Measurements from ENCODE around the gene AKAP12. TPM values are rescaled to one million over a fixed set of nuclear protein-coding genes. Genes with fewer than 3 reads are reported as not detected.

The AKAP12 gene
- total RNA-seq, 3 donors from 2014 or later, result 40.7 to 368 (median 127) TPM

DNA sequence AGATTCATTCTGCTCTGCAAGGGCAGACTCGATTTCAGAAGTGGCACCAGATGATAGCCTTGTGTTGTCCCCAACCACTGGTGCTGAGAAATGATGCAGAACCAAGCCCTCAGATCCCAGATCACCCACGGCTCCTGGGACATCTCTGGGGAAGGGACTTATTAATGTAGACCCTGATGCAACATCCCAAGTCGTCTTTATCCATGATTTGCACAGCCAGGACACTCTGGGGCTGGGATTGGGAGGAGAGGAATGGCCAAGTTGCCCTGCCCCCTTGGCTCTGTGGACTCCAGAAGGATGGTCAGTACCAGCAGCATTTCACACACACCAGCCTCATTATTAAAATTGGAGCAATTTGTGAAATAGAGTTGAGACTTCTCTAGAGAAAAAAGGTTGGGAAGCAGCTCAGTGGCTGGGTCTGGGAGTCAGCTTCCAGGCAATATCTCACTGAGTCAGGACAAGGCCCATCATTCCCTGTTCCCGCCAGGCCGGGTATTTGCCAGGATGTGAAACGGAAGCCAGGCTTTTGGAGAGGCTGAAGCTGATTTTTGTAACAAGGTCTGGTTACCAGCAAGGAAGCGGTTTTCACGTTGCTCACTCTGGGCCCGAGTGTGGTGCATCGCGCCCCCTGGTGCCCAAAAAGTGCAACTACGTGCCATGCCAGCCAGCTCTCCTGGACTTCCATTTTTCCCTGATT, 84.2 kb downstream of the AKAP12 start:
- no peaks in the 10 kb centered on the region for H3K9me3 ChIP-seq
- H3K27ac ChIP-seq, result peak overlapping the region in 1 of 2 donors; percentile 69
- peaks cover 0 to 5% of the 10 kb centered on the region in 2 donors for H3K4me1 ChIP-seq
- intact Hi-C loops (cut with DNase I; ENCODE audit: low total_unique reads), result no loop called here
- TF ChIP-seq POLR2A (IDR thresholded peaks at IDR 0.05) (no peak), POLR2AphosphoS5 (IDR thresholded peaks at IDR 0.05) (peak; percentile 20 to 72 (median 68))
- TF ChIP-seq, protein P1, sequence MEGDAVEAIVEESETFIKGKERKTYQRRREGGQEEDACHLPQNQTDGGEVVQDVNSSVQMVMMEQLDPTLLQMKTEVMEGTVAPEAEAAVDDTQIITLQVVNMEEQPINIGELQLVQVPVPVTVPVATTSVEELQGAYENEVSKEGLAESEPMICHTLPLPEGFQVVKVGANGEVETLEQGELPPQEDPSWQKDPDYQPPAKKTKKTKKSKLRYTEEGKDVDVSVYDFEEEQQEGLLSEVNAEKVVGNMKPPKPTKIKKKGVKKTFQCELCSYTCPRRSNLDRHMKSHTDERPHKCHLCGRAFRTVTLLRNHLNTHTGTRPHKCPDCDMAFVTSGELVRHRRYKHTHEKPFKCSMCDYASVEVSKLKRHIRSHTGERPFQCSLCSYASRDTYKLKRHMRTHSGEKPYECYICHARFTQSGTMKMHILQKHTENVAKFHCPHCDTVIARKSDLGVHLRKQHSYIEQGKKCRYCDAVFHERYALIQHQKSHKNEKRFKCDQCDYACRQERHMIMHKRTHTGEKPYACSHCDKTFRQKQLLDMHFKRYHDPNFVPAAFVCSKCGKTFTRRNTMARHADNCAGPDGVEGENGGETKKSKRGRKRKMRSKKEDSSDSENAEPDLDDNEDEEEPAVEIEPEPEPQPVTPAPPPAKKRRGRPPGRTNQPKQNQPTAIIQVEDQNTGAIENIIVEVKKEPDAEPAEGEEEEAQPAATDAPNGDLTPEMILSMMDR (IDR thresholded peaks at IDR 0.05), result peak; percentile 91 to 97 (median 95)
- H3K36me3 ChIP-seq, result no peaks in the 10 kb centered on the region
- no peak overlapping the region for H3K4me3 ChIP-seq
- peak; percentile 51 to 78 for DNase-seq (ENCODE audit: low spot score in 2 of 2)
- H3K27me3 ChIP-seq, result no peaks in the 10 kb centered on the region

DNA sequence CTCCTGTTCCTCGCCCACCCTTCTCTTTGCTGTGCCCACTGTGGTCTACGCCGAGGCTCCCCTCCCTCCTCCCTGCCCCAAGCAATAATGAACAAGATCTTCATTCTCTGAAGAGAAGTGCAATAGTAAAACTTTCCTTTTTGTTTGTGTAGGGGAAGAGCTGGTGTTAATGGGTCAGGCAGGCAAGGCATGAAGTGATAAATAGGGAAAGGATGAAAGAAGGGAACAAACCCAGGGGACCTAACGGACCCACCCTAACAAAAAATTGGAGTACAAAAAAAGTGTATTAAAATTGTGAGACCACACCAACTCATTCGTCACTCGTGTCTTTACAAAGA, 84.7 kb downstream of the AKAP12 start:
- Histone ChIP-seq H3K27ac (peak overlapping the region in 1 of 2 donors; percentile 69), H3K36me3 (no peaks in the 10 kb centered on the region), H3K27me3 (no peaks in the 10 kb centered on the region), H3K9me3 (no peaks in the 10 kb centered on the region), H3K4me1 (peaks cover 0 to 5% of the 10 kb centered on the region in 2 donors), H3K4me3 (no peak overlapping the region)
- intact Hi-C loops (cut with DNase I; ENCODE audit: low total_unique reads), result no loop called here
- no peak for DNase-seq (ENCODE audit: low spot score in 2 of 2)
- TF ChIP-seq POLR2A (IDR thresholded peaks at IDR 0.05) (no peak), POLR2AphosphoS5 (IDR thresholded peaks at IDR 0.05) (no peak)
- TF ChIP-seq, protein P1 (IDR thresholded peaks at IDR 0.05), result peak in 1 of 3 donors; percentile 6

DNA sequence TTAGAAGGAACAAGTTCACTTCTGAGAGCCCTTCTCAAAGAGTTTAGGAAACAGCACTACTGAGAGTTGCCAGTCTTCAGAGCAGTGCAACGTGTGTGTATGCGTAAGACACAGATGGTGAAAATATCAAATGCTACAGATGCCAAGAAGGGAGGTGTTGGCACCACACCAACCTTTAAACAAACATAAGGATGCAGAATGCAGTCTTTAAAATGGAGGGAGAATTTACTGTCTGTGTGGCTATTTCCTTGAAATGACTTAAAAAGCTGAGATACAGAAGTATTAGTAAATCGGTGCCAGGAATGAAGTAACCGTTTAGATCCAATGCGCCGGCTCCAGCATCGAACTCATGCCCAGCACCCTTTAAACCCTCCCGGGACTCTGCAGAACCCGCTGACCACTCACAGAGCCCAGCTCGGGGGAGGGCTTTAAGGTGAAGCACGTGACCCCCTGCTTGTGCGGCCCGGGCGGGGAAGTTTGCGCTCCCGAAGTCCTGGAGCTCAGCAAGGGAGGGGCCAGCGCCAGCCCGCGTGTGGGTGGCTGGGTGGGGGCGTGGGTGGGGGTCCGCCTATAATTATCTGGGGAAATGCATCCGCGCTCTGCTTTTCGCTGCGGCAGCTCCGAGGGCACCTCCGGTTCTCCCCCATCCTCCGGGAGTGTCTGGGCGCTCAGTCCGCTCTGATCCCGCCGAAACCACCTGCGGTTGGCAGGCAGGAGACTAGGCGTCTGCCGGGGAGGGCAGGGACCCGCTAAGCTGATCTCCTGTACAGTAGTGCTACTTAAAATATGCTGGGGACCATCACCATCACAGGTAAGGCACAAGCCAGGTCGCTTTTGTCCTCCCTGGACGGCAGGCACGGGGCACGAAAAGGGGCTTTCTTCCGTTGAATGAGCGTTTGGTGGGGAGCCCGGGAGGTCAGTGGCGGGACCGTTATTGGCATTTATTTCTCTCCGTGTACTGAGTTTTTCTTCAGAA, 85.6 kb downstream of the AKAP12 start:
- TF ChIP-seq POLR2A (IDR thresholded peaks at IDR 0.05) (no peak), POLR2AphosphoS5 (IDR thresholded peaks at IDR 0.05) (no peak)
- TF ChIP-seq, protein P1 (IDR thresholded peaks at IDR 0.05), result no peak
- intact Hi-C loops (cut with DNase I; ENCODE audit: low total_unique reads), result no loop called here

DNA sequence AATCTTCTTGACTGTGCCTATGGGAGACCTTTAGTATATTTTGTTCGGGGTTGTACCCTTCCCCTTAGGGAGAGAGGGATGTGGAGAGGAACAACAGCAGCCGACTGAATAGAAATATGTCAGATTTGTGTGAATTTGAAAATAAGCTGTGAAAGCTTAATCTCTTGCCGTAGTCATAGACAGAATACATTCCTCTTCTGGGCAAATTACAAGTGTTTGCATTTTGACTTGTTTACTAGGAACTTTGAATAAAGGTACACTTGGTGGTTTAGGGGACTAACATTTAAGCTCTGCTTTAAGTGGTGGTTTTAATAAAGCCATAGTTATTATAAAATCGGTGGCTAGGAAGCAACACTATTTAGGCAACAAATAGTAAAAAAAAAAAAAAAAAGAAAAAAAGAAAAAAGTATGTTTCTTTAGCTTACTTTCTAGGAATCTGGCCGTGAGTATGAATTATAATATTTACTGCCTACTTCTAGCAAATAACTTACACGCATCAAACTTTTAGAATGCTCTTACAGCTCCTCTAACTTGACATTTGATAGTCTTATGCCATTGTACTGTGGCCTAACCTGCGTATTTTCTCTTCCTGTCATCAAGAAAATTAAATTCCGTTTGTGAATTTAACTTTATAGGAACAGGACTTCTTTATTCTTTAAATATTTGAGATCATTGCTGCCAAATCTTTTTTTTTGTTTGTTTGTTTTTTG, 86.5 kb downstream of the AKAP12 start:
- peak overlapping the region; percentile 47 to 76 (median 53) for H3K4me3 ChIP-seq
- TF ChIP-seq, protein P1 (IDR thresholded peaks at IDR 0.05), result no peak
- no peak for TF ChIP-seq POLR2AphosphoS5 (IDR thresholded peaks at IDR 0.05)
- TF ChIP-seq POLR2A (IDR thresholded peaks at IDR 0.05), result no peak
- DNase-seq (ENCODE audit: low spot score in 2 of 2), result no peak
- H3K36me3 ChIP-seq, result no peaks in the 10 kb centered on the region
- peaks cover 0 to 5% of the 10 kb centered on the region in 2 donors for H3K4me1 ChIP-seq
- H3K27ac ChIP-seq, result peak overlapping the region; percentile 38 to 82
- intact Hi-C loops (cut with DNase I; ENCODE audit: low total_unique reads), result no loop called here
- H3K27me3 ChIP-seq, result no peaks in the 10 kb centered on the region
- no peaks in the 10 kb centered on the region for H3K9me3 ChIP-seq

More for the DNA sequence above, 85.6 kb downstream of the AKAP12 start:
- Histone ChIP-seq H3K9me3 (no peaks in the 10 kb centered on the region), H3K4me1 (peaks cover 0 to 5% of the 10 kb centered on the region in 2 donors), H3K27ac (peak overlapping the region; percentile 38 to 82), H3K36me3 (no peaks in the 10 kb centered on the region), H3K4me3 (peak overlapping the region; percentile 47 to 76 (median 53)), H3K27me3 (no peaks in the 10 kb centered on the region)
- peak in 1 of 2 donors; percentile 53 for DNase-seq (ENCODE audit: low spot score in 2 of 2)
